RPMI7951 (cell line): ENCODE data around the gene PLEKHA5. TPM values are rescaled to one million over a fixed set of nuclear protein-coding genes. Genes with fewer than 3 reads are reported as not detected.
"Not testable (repeated sequence)": the region's sequence is repeated elsewhere in the genome, so short reads cannot be mapped to it uniquely, and the experiment has no call there.

ENCODE experiments used
- DNase-seq: peaks from one replicate; pipeline ENCODE4 v3.0.0-alpha.2; 2012; ENCODE audit warnings: low read depth
- total RNA-seq: library from RNA; depleted of rRNA; stranded (reverse); fragments of >200 nt; shearing (Covaris generic); gene quantifications from 2 replicates; pipeline ENCODE4 v1.2.3, GENCODE V29; 2014

PLEKHA5 gene
- total RNA-seq, 1 experiment from 2014 or later, result 36.6 TPM

DNA sequence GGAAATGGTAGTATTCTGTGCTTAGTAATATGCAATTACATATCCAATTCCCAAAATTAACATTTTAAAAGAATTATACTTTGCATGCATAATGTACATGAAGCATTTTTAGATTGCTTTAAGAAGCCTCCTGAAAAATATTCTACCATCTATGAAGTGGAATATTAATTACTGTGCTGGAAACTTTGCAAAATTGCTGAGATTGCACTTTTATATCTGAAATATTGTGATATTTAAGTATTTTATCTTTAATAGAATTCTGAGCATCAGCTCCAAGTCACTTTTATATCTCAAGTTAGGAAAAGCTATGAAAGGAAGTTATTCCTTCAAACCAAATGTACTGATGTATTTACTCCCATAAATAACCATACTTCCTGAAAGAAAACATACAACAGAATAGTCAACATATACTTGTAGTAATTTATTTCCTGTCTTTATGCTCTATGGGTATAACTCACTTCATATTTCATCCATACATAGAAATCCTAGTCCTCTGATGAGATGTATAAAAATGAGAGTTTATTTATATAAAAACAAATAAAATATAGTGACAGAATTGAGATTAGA, 152.7 kb downstream of the PLEKHA5 start:
- DNase-seq, result no peak

DNA sequence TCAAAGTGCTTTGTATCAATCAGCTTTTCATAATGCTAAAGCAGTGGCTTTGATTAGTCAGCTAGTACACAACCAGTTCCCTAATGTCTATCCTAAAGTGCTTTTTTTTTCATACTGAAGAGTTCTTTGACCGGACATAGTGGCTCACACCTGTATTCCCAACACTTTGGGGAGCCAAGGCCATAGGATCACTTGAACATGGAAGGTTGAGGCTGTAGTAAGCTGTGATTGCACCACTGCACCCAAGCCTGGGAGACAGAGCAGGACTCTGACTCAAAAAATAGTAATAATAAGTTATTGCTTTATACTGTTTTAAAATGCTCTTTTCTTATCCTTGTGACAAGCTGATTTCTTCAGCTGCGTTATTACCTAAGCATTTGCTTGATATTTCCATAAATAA, 155.1 kb downstream of the PLEKHA5 start:
- DNase-seq, result no peak

DNA sequence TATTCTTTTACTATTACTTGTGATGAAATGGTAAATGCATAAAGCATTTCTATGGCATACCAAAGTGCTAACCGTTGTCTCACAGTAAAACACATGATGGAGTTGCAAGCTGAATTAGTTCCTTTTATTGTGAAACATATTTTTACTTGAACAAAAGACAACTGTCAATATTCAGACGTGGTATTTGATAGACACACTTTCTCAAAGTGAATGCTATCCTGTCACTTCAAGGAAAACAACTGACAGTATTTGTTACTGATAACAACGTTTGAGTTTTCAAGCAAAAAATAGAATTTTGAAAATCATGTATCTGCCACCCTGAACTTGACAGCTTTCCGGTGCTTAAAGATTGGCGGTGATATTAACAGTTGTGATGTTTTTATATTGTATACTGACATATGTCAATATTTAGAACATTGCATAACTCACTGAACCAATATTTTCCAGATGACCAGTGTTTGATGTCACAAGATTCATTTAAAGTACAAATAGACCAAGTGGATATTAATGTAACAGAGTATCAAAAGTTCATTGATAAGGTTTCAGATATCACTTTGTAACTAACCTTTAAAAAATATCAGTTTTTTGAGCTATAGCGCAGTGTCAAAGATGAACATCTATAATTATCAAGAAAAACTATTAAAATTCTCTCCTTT, 156.4 kb downstream of the PLEKHA5 start:
- DNase-seq, result no peak

DNA sequence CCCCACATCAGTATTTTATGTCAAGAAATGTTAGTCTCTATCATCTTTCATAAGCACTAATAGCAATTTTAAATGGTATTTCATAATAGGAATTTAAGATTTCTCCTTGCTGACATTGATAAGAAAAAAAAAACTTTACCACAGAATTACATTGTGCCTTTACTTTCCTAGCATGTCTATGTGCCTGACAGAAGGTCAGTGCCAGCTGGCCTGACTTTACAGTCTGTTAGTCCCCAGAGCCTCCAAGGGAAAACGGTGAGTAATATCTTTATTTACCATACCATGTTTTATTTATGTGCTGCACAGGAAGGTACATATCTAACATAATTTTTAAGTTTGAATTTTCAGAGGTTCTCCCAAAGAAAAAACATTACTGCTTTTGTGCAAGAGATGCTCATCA, 157.8 kb downstream of the PLEKHA5 start:
- no peak for DNase-seq

DNA sequence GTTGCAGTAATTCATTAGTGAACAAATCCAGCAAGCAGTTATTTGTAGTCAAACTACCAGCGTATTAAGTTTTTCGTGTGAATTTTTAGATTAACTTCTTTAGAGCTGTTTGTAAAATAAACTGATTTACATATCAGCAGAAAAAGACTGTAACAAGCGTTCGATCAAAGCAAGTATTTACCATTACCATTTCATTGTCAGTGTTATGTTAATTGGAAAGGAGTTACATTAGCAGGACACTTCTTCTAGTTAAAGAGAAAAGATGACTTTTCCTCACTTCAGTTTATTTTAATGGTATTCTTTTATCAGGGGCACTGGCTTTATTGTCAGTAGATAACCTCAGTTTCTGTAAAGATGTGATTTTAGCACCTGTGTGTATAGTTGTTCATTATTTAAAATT, 158.6 kb downstream of the PLEKHA5 start:
- DNase-seq, result no peak

DNA sequence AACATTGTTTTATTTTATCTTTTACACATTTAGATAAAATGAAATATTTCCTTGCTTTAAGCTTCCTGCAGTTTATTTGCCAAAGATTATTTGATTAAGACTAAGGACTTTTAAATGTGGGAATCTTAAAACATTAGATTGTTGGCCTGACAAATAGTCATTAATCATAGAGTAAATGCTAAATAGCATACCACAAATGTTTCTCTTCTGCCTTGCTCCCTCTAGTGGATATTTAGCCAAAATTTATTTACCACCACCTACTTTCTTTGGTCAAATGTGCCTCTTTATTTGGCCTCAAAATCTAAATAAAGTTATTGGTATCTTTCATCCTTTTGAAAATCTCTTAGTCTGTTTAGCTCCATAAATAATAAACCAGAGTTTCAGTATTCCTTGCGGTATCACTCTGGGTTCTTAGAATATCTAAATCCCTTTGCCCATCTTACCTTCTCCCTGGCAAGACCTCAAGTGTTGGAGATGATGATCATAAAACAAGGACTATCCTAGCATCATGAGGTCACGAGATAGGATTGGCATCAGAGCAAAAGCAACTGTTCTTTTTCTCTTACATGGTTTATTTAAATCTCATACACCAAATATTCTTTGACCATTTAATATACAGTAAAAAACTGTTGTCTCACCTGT, 159.2 kb downstream of the PLEKHA5 start:
- peak; percentile 36 for DNase-seq

DNA sequence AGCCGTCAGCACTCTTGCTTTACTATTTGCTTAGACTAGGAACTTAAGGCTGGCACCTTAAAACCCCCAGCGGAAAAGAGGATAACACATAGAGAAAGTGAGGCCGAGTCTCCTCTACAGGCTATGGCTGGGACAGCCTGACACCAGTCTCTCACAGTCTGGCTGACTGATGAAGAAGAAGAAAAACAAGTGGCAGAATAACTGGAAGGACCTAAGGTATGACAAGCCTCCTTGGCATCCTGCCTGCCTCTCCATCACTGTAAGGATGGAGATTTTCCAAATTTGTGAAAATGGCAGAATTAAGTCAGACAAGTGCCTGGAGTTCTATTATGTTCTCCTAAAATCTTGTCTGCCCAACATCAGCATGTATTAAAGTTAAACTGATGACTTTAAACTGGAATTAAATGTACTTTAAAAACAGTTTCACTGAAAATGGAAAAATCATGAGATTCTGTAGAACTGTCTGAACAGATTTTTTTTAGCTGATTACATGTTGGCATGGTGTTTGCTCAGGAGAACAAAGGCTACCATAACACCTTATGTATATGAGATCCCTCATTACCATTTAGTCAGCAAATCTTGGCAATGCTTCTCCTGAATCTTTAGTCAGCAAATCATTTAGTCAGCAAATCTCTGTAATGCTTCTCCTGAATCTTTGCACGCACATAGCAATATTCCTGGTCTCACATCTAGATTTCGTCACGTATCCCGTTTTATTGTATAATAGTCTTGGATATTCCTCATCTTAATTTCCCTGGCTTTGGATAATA, 169.5 kb downstream of the PLEKHA5 start:
- DNase-seq, result no peak

DNA sequence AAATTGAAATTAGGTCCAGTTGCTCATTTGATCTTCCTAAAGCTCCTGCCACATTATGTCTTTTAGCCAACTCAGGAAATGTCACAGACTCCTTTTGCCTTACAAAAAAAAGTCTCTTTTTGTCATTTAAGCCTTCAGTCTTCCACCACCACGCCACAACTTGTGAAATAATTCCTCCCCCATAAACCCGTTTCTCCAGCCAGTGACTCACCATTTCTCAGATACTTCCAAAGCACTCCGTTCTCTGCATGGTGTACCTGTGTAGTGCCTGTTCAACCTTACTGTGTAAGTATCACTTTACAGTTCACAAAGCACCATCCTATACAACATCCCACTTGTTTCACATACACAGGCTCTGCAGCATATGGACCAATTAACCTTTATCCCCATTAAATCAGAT, 170.2 kb downstream of the PLEKHA5 start:
- peak; percentile 16 for DNase-seq

DNA sequence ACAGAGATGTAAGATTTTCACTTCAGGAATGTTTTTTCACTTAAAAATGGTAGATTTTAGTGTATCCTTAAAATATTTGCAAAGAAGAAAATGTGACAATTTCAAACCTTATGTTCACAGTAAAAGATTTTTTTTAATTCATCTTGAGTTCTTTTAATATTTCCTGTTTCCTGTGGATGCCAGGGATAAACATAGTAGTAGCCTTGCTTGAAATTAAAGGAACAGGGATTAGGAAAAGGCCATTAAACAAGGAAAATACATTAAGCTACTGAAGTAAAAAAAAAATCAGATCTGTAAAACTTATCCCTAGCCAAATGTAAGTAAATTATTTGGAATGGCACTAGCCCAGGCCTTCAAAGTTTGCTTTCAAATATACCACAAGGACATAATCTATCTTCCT, 171.7 kb downstream of the PLEKHA5 start:
- DNase-seq, result no peak

DNA sequence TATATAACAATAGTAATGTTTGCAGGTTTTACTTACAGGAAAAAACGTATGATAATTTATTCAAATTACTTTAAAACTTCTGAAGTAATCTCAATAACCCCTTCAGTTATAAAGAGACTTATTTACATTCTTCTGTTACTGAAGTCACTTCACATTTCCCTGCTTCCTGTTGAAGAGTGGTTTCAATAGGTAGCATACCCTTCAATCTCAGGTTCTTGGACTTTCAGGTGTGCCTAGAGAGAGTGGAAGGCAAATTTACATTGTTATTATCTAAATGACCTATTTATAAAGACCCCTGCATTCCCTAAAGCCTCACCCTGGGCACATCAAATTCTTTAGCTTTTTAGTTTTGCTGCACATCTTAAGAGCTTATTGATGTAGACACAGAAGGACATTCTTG, 172.2 kb downstream of the PLEKHA5 start:
- DNase-seq, result no peak

DNA sequence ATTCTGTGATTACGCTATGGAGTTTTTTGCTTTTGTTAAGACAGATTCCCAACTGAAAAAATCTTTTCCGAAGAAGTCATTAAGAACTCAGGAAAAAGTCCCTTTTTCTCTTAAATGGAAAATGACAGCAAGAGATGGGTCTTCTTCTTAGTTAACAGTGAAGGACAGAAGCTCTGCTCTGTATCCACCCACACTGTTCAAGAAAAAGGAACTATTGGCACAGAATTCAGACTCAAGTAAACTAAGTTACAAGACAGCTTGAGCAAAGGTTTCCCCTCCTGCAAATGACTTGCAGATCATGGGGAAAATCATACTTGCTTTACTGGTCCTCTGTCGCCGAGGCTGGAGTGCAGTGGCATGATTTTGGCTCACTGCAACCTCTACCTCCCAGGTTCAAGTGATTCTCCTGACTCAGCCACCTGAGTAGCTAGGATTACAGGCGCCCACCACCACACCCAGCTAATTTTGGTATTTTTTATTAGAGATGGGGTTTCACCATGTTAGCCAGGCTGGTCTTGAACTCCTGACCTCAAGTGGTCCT, 172.6 kb downstream of the PLEKHA5 start:
- no peak for DNase-seq

DNA sequence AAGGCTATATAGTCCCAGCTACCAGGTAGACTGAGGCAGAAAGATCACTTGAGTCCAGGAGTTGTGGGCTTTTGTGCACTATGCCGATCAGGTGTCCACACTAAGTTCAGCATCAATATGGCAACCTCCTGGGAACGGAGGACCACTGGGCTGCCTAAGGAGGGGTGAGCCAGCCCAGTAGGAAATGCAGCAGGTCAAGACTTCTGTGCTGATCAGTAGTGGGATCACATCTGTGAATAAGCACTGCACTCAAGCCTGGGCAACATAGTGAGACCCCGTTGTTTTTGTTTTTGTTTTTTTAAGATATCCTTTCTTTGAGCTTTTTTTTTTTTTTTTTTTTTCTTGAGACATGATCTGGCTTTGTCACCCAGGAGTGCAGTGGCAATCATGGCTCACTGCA, 174.0 kb downstream of the PLEKHA5 start:
- no peak for DNase-seq

DNA sequence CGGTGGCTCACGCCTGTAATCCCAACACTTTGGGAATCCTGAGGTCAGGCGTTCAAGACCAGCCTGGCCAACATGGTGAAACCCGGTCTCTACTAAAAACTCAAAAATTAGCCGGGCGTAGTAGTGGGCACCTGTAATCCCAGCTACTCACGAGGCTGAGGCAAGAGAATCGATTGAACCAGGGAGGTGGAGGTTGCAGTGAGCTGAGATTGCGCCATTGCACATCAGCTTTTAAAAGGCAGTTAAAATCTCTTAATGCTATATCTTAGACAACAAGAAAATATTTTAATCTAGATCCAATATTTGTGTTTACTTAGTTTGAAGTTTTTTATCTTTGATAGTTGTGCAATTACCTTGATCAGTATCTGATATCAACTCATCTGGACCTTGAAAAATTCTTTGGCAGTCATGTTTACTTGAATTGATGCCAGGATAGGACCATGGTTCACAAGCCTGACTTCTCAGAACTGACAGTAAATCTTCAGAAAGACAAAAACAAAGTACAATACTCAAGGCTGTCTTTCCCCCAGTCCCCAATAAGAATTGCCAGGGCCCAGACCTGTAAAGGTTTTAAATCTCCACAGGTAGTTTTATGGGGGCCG, 174.7 kb downstream of the PLEKHA5 start:
- DNase-seq, result no peak

DNA sequence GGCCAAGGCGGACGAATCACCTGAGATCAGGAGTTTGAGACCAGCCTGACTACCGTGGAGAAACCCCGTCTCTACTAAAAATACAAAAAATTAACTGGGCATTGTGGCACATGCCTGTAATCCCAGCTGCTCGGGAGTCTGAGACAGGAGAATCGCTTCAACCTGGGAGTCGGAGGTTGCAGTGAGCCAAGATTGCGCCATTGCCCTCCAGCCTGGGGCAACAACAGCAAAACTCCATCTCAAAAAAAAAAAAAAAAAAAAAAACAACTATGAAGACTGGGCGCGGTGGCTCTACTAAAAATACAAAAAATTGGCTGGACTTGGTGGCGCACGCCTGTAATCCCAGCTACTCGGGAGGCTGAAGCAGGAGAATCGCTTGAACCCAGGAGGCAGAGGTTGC, 176.1 kb downstream of the PLEKHA5 start:
- DNase-seq, result not testable (repeated sequence)

DNA sequence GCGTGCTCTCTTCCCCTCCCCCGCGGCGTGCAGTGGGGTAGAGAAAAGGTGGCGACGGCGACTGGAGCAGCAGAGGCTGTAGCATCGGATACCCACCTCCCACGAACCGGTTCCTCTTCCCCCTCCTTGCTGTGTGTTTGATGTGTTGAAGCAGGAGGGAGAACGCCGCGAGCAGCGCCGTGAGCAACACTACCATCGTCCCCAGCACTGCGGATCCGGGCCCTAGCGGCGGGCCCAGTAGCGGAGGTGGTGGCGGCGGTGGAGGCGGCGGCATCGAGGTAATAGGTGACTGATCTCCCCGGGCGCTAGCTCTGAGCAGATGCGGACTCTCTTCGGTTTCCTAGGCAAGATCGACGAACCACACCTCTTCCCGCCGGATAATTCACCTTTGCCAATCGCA, 176.8 kb downstream of the PLEKHA5 start:
- DNase-seq, result no peak

DNA sequence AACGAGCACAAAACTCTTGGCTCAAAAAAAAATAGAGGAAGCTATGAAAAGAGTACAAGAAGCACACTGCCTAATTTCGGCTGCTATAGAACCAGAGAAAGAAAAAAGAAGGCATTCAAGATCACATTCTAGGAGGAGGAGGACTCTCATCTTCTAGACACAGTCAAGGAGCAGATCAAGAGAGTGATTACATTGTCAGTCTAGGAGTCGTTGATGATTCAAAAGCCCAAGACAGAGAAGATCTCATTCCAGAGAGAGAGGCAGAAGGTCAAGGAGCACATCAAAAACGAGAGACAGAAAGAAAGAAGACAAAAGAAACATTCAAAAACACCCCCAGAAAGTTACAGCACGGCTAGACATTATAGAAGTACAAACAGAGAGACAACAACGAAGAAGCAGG, 177.9 kb downstream of the PLEKHA5 start:
- no peak for DNase-seq

DNA sequence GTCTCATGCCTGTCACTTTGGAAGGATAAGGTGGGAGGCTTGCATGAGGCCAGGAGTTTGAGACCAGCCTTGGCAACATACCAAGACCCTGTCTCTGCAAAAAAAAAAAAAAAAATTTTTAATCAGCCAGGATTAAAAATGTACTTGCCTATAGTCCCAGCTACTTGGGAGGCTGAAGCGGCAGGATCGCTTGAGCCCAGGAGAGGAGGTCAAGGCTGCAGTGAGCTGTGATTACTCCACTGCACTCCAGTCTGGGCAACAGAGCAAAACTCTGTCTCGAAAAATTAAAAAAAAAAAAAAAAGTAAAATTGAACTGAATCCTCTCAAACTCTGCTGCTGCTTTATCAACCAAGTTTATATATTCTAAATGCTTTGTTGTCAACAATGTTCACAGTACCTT, 181.6 kb downstream of the PLEKHA5 start:
- DNase-seq, result no peak

DNA sequence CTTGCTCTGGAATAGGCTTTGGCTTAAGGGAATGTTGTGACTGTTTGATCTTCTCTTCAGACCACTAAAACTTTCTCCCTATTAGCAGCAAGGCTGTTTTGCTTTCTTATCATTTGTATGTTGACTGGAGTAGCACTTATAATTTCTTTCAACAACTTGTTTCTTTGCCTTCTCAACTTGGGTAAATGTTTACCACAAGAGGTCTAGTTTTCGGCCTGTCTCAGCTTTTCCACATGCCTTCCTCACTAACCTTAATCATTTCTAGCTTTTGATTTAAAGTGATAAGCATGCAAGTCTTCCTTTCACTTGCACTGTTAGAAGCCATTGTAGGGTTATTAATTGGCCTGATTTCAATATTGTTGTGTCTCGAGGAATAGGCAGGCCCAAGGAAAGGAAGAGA, 183.1 kb downstream of the PLEKHA5 start:
- no peak for DNase-seq

DNA sequence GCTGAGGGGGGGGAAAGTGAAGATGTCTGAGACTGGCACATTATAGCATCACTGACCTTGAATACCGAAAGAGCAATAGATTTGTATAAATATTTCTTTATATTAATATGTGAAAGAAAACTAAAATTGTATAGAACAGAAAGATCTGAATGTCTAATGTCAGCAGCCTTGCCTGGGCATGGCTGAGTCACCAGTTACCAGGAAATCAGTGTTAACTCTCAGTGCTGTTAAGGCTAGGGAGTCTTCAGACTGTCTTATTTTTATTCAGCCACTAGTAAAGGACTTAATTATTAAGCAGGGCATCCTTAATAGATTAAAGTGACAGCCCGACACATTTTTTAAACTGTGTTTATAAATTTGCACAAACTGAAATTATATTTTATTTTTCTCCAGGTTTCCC, 186.9 kb downstream of the PLEKHA5 start:
- no peak for DNase-seq

DNA sequence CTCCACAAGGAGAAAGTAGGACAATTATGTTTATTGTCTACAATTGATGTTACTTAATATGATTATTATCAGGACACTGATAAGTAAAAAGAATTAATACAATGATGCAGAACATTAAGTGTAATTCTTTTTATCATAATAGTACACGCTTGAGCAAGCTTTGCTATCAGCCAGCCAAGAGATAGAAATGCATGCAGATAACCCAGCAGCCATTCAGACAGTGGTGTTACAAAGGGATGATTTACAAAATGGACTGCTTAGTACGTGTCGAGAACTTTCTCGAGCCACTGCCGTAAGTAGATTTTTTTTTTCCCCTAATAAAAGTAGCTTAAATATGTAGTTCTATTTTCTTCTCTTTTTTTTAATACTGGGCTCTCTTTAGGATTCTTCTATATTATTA, 192.8 kb downstream of the PLEKHA5 start:
- no peak for DNase-seq

DNA sequence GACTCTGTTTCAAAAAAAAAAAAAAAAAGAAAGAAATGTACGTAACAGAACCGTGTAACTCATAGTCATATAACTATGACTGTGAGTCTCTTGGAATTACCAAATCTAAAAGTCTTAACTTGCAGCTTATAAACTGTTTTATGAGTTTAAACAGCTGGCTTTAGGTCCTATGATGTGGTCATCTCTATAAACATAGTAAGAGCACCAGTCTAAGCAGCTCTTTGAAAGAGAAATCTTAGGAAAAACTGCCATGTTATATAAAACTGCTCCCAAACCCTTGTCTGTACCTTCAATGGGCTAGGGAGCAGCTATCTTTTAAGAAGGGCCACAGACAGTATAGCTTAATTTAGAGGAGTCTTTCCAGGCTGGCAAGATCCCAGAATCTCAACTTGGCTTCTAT, 194.3 kb downstream of the PLEKHA5 start:
- no peak for DNase-seq

DNA sequence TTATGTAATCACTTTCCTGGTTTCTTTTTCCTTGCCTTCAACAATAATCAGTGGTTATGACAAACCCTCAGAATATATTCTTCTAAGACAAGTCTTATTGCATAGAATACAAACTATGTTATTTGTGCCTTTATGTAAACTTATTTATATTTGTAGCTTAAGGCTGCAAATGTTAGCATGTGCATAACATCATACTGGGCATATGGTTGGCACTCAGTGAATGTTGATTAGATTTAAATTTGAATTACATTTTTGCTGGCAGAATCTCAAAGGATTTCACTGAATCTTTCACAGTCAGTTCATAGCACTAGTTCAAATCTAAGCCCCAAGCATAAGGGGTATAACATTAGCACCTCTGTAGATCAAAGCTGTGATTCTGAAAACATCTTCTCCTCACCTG, 196.6 kb downstream of the PLEKHA5 start:
- DNase-seq, result no peak
